Cardiac fibroblast (primary cell): ENCODE results near the gene TMEM98.
"Not testable (repeated sequence)": the region's sequence is repeated elsewhere in the genome, so short reads cannot be mapped to it uniquely, and the experiment has no call there.

Experiments used
- DNase-seq, 2 donors: peaks; one replicate each; pipeline versions ENCODE4 v3.0.0 to v3.0.0-alpha.2; 2010; ENCODE audit warnings: low read depth in 2 of 2
- H3K4me3 ChIP-seq, 2 donors: replicated peaks in 1 of 2; 1 replicate in 1 of 2; 2 replicates in 1 of 2; pipeline ENCODE4 v1.5.1; 2011; ENCODE audit warnings: low read depth in 2 of 2, low read length in 2 of 2, mild to moderate bottlenecking in 2 of 2, moderate library complexity in 1 of 2
- CTCF ChIP-seq: IDR thresholded peaks from one replicate; pipeline ENCODE4 v1.5.1; 2011; ENCODE audit warnings: low read depth, mild to moderate bottlenecking, low read length, inconsistent platforms

Gene TMEM98

GRCh38 chr17:32926183-32926582, 1.8 kb upstream of the TMEM98 start:
- H3K4me3 ChIP-seq = no peak overlapping the region
- no peak for TF ChIP-seq CTCF
- DNase-seq = no peak

- not testable (repeated sequence) for H3K4me3 ChIP-seq, DNase-seq
Observed at GRCh38 chr17:32926789-32927188, 1.2 kb upstream of the TMEM98 start.

GRCh38 chr17:32927201-32927723, 691 bp upstream of the TMEM98 start:
- no peak for DNase-seq
- peak overlapping the region; percentile 30 to 62 for H3K4me3 ChIP-seq
- no peak for TF ChIP-seq CTCF

GRCh38 chr17:32928586-32929535, 908 bp downstream of the TMEM98 start:
- TF ChIP-seq CTCF = no peak
- peak overlapping the region; percentile 50 to 62 for H3K4me3 ChIP-seq
- peak; percentile 31 to 47 for DNase-seq

GRCh38 chr17:32929588-32929987, 1.6 kb downstream of the TMEM98 start:
- peak overlapping the region in 1 of 2 donors; percentile 50 for H3K4me3 ChIP-seq
- no peak for TF ChIP-seq CTCF
- no peak for DNase-seq

- H3K4me3 ChIP-seq = no peak overlapping the region
- TF ChIP-seq CTCF = no peak
- no peak for DNase-seq
Observed at GRCh38 chr17:32930512-32930911, 2.6 kb downstream of the TMEM98 start.

- no peak for TF ChIP-seq CTCF
- peak in 1 of 2 donors; percentile 58 for DNase-seq
- no peak overlapping the region for H3K4me3 ChIP-seq
Observed at GRCh38 chr17:32931686-32932085, 3.7 kb downstream of the TMEM98 start.
